ENCODE measurements around the gene SDC3. TPM values are rescaled to one million over a fixed set of nuclear protein-coding genes. Genes with fewer than 3 reads are reported as not detected.

SDC3 gene
- total and polyA plus RNA-seq, 4 donors, result 3.3 to 27.5 (median 16.6) TPM

- 91% methylated on average over 12 of the region's 12 CpGs for WGBS
- no peaks in the 10 kb centered on the region for H3K36me3 ChIP-seq (ENCODE audit: control insufficient read depth in 4 of 4, insufficient read depth in 3 of 4, low read depth in 1 of 4, low read length in 3 of 4)
- DNase-seq (ENCODE audit: low spot score), result no peak
- no peak overlapping the region for H3K4me3 ChIP-seq (ENCODE audit: low read depth in 1 of 3, low read length in 3 of 3)
- H3K9ac ChIP-seq (ENCODE audit: low read depth in 1 of 2, low read length in 2 of 2), result no peak overlapping the region
- H3K27ac ChIP-seq (ENCODE audit: low read depth in 1 of 2, low read length in 2 of 2), result no peak overlapping the region
- no peaks in the 10 kb centered on the region for H3K27me3 ChIP-seq (ENCODE audit: control insufficient read depth in 4 of 4, insufficient read depth in 4 of 4, low read length in 3 of 4)
- no peaks in the 10 kb centered on the region for H3K9me3 ChIP-seq (ENCODE audit: control insufficient read depth in 4 of 4, low read length in 3 of 4)
- no peaks in the 10 kb centered on the region for H3K4me1 ChIP-seq (ENCODE audit: control insufficient read depth in 4 of 4, insufficient read depth in 4 of 4, low read length in 3 of 4)
- TF ChIP-seq SP1 (IDR thresholded peaks at IDR 0.05), result no peak
- no peak for TF ChIP-seq FOXA2 (IDR thresholded peaks at IDR 0.05)
- no peak for TF ChIP-seq JUND (IDR thresholded peaks at IDR 0.05)
- TF ChIP-seq REST (IDR thresholded peaks at IDR 0.05), result no peak
- no peak for TF ChIP-seq TAF1 (conservative IDR thresholded peaks at IDR 0.05)
- no peak for TF ChIP-seq RAD21 (IDR thresholded peaks at IDR 0.05)
- no peak for TF ChIP-seq NR2F2 (IDR thresholded peaks at IDR 0.05)
- no peak for TF ChIP-seq RXRA (IDR thresholded peaks at IDR 0.05)
- no peak for TF ChIP-seq ZBTB33 (IDR thresholded peaks at IDR 0.05)
- no peak for TF ChIP-seq GABPA (IDR thresholded peaks at IDR 0.05 in 1 of 2, conservative IDR thresholded peaks at IDR 0.05 in 1 of 2)
- TF ChIP-seq CTCF (IDR thresholded peaks at IDR 0.05; ENCODE audit: low read depth, low read length, missing input control), result no peak
- no peak for TF ChIP-seq HNF4G (IDR thresholded peaks at IDR 0.05)
- TF ChIP-seq YY1 (IDR thresholded peaks at IDR 0.05), result no peak
- TF ChIP-seq HNF4A (conservative IDR thresholded peaks at IDR 0.05), result no peak
- no peak for TF ChIP-seq ATF3 (IDR thresholded peaks at IDR 0.05)
Observed at GRCh38 chr1:30916296-30916695, 7.7 kb upstream of the SDC3 start.

GRCh38 chr1:30915491-30916230 is 7.1 kb upstream of the SDC3 start:
- no peak overlapping the region for H3K27ac ChIP-seq (ENCODE audit: low read depth in 1 of 2, low read length in 2 of 2)
- DNase-seq (ENCODE audit: low spot score), result no peak
- TF ChIP-seq NR2F2 (IDR thresholded peaks at IDR 0.05), result no peak
- no peaks in the 10 kb centered on the region for H3K9me3 ChIP-seq (ENCODE audit: control insufficient read depth in 4 of 4, low read length in 3 of 4)
- 94% methylated on average over 13 of the region's 13 CpGs for WGBS
- H3K9ac ChIP-seq (ENCODE audit: low read depth in 1 of 2, low read length in 2 of 2), result no peak overlapping the region
- H3K4me3 ChIP-seq (ENCODE audit: low read depth in 1 of 3, low read length in 3 of 3), result no peak overlapping the region
- H3K27me3 ChIP-seq (ENCODE audit: control insufficient read depth in 4 of 4, insufficient read depth in 4 of 4, low read length in 3 of 4), result no peaks in the 10 kb centered on the region
- no peaks in the 10 kb centered on the region for H3K4me1 ChIP-seq (ENCODE audit: control insufficient read depth in 4 of 4, insufficient read depth in 4 of 4, low read length in 3 of 4)
- H3K36me3 ChIP-seq (ENCODE audit: control insufficient read depth in 4 of 4, insufficient read depth in 3 of 4, low read depth in 1 of 4, low read length in 3 of 4), result no peaks in the 10 kb centered on the region

Data from liver (tissue), 9 donors.